GM19455 (cell line): ENCODE results near the gene CMTM1.
"Not testable (repeated sequence)": the region's sequence is repeated elsewhere in the genome, so short reads cannot be mapped to it uniquely, and the experiment has no call there.

ENCODE experiments used
- ATAC-seq: cut with Tn5 transposase; IDR thresholded peaks from one replicate; pipeline ENCODE4 v1.9.1; 2021; ENCODE audit not compliant: unreplicated experiment

Gene CMTM1

GRCh38 chr16:66588981-66589713, 22.9 kb downstream of the CMTM1 start:
- ATAC-seq, result no peak

- ATAC-seq, result no peak
Observed at GRCh38 chr16:66590322-66590721, 24.1 kb downstream of the CMTM1 start.

- ATAC-seq, result no peak
Observed at GRCh38 chr16:66591018-66591417, 24.8 kb downstream of the CMTM1 start.

GRCh38 chr16:66592241-66592640, 26.0 kb downstream of the CMTM1 start:
- ATAC-seq, result no peak

- ATAC-seq, result no peak
Observed at GRCh38 chr16:66592814-66593213, 26.6 kb downstream of the CMTM1 start.

GRCh38 chr16:66594739-66595138, 28.5 kb downstream of the CMTM1 start:
- no peak for ATAC-seq

GRCh38 chr16:66596559-66596958, 30.3 kb downstream of the CMTM1 start:
- ATAC-seq, result not testable (repeated sequence)

- no peak for ATAC-seq
Observed at GRCh38 chr16:66596986-66597848, 31.0 kb downstream of the CMTM1 start.

- no peak for ATAC-seq
Observed at GRCh38 chr16:66598111-66598510, 31.9 kb downstream of the CMTM1 start.

- ATAC-seq, result no peak
Observed at GRCh38 chr16:66599726-66600125, 33.5 kb downstream of the CMTM1 start.

- no peak for ATAC-seq
Observed at GRCh38 chr16:66600477-66600876, 34.2 kb downstream of the CMTM1 start.

GRCh38 chr16:66601471-66601870, 35.2 kb downstream of the CMTM1 start:
- no peak for ATAC-seq

GRCh38 chr16:66603537-66604375, 37.5 kb downstream of the CMTM1 start:
- no peak for ATAC-seq

GRCh38 chr16:66604376-66605176, 38.3 kb downstream of the CMTM1 start, which contains the start of gene CMTM3:
CMTM3 (plus strand) TSS chr16:66604704; CDS start chr16:66604806, 102 bp downstream.
- peak; percentile 64 for ATAC-seq

GRCh38 chr16:66605177-66605978, 39.1 kb downstream of the CMTM1 start:
- ATAC-seq, result no peak

- peak; percentile 46 for ATAC-seq
Observed at GRCh38 chr16:66605979-66606751, 39.9 kb downstream of the CMTM1 start.

- no peak for ATAC-seq
Observed at GRCh38 chr16:66608241-66609138, 42.3 kb downstream of the CMTM1 start.

GRCh38 chr16:66609139-66609510, 42.9 kb downstream of the CMTM1 start:
- ATAC-seq, result no peak
